ENCODE results near the gene SIRT6.

DNA sequence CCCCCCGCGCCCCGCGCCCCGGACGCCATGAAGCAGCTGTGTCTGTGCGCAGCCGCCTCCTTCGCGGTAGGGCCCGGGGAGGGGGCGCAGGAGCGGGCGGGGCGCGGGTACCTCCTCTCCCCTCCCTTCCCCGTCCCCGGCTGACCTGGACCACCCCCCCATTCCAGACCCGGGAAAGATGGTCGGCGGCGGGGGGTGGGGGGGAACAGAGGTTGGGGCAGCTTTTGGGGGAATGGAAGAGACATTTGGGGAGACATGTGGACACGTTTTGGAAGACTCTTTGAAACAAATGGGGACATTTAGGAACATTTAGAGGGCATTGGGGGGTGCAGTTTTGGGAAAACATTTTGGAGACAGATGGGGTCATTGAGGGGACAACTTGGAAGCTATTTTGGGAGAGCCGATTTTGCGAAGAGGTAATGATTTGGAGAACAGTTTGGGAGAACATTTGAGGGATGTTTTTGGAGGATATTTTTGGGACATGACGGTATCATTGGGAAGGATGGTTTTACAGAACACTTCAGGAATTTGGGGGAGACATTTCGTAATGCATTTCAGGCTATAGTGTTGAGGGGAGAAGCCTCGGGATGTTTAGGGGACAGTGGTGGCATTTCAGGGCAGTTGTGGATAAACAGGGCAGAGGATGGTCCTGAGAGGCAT lies 16.2 kb upstream of the SIRT6 start:
- TF ChIP-seq, protein P1, sequence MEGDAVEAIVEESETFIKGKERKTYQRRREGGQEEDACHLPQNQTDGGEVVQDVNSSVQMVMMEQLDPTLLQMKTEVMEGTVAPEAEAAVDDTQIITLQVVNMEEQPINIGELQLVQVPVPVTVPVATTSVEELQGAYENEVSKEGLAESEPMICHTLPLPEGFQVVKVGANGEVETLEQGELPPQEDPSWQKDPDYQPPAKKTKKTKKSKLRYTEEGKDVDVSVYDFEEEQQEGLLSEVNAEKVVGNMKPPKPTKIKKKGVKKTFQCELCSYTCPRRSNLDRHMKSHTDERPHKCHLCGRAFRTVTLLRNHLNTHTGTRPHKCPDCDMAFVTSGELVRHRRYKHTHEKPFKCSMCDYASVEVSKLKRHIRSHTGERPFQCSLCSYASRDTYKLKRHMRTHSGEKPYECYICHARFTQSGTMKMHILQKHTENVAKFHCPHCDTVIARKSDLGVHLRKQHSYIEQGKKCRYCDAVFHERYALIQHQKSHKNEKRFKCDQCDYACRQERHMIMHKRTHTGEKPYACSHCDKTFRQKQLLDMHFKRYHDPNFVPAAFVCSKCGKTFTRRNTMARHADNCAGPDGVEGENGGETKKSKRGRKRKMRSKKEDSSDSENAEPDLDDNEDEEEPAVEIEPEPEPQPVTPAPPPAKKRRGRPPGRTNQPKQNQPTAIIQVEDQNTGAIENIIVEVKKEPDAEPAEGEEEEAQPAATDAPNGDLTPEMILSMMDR (IDR thresholded peaks at IDR 0.05; ENCODE audit: extremely low read depth in 1 of 2, insufficient read depth in 1 of 2, low read depth in 1 of 2, low read length in 2 of 2), result no peak
- TF ChIP-seq GATA2 (IDR thresholded peaks at IDR 0.05; ENCODE audit: insufficient read depth, insufficient read length, low read depth, low read length) (no peak), POLR2A (IDR thresholded peaks at IDR 0.05; ENCODE audit: low read depth, low read length) (no peak), POLR2AphosphoS5 (IDR thresholded peaks at IDR 0.05; ENCODE audit: insufficient read depth, low read depth, low read length) (no peak), EZH2 (IDR thresholded peaks at IDR 0.05; ENCODE audit: borderline replicate concordance, low read depth, low read length, severe bottlenecking) (no peak)
- TF ChIP-seq, protein P2, sequence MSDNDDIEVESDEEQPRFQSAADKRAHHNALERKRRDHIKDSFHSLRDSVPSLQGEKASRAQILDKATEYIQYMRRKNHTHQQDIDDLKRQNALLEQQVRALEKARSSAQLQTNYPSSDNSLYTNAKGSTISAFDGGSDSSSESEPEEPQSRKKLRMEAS (IDR thresholded peaks at IDR 0.05; ENCODE audit: insufficient read depth, insufficient read length), result no peak

Measured in endothelial cell of umbilical vein (primary cell).